Astrocyte (in vitro differentiated cells and primary cell): Measurements from ENCODE around the gene DLGAP1. TPM values are rescaled to one million over a fixed set of nuclear protein-coding genes. Genes with fewer than 3 reads are reported as not detected.
"Not testable (repeated sequence)": the region's sequence is repeated elsewhere in the genome, so short reads cannot be mapped to it uniquely, and the experiment has no call there.

ENCODE experiments used
- DNase-seq: peaks from one replicate; pipeline ENCODE4 v3.0.0-alpha.2; 2010; ENCODE audit warnings: low read depth
- FAIRE-seq: peaks from 2 replicates; lab custom pipeline; 2011; peaks lifted over from hg19 to GRCh38; lab: Jason Lieb, UNC
- H2AFZ ChIP-seq: 2 replicates; pipeline ENCODE4 v1.6.0; 2012; ENCODE audit warnings: low read depth, low read length, inconsistent platforms
- H3K27ac ChIP-seq: 2 replicates; pipeline ENCODE4 v1.5.1; 2011; ENCODE audit warnings: low read depth, low read length, inconsistent platforms
- H3K27me3 ChIP-seq: 2 replicates; pipeline ENCODE4 v1.6.0; 2011; ENCODE audit warnings: low read length, inconsistent platforms; ENCODE audit not compliant: insufficient read depth
- H3K36me3 ChIP-seq: 2 replicates; pipeline ENCODE4 v1.5.1; 2011; ENCODE audit warnings: low read length, inconsistent platforms; ENCODE audit not compliant: insufficient read depth
- H3K4me1 ChIP-seq: 2 replicates; pipeline ENCODE4 v1.5.1; 2011; ENCODE audit warnings: low read length, inconsistent platforms; ENCODE audit not compliant: insufficient read depth
- H3K4me2 ChIP-seq: 2 replicates; pipeline ENCODE4 v1.6.0; 2012; ENCODE audit warnings: low read length, inconsistent platforms
- H3K4me3 ChIP-seq: 2 replicates; pipeline ENCODE4 v1.5.1; 2011; ENCODE audit warnings: low read depth, mild to moderate bottlenecking, low read length, inconsistent platforms; ENCODE audit not compliant: insufficient read depth
- H3K79me2 ChIP-seq: 2 replicates; pipeline ENCODE4 v1.6.0; 2012; ENCODE audit warnings: mild to moderate bottlenecking, low read length, inconsistent platforms; ENCODE audit not compliant: insufficient read depth
- H3K9ac ChIP-seq: 2 replicates; pipeline ENCODE4 v1.6.0; 2012; ENCODE audit warnings: mild to moderate bottlenecking, low read length, inconsistent platforms
- H3K9me3 ChIP-seq: 2 replicates; pipeline ENCODE4 v1.5.1; 2012; ENCODE audit warnings: low read depth, mild to moderate bottlenecking, low read length, inconsistent platforms; ENCODE audit not compliant: insufficient read depth
- H4K20me1 ChIP-seq: 2 replicates; pipeline ENCODE4 v1.6.0; 2012; ENCODE audit warnings: low read length, inconsistent platforms; ENCODE audit not compliant: insufficient read depth
- H3K27ac Mint-ChIP-seq: one replicate; pipeline ENCODE4 v1.8.0; 2021; ENCODE audit warnings: mild to moderate bottlenecking, mixed read lengths; ENCODE audit not compliant: unreplicated experiment
- H3K27me3 Mint-ChIP-seq: one replicate; pipeline ENCODE4 v1.8.0; 2021; ENCODE audit warnings: low read depth, mixed read lengths; ENCODE audit not compliant: unreplicated experiment
- H3K36me3 Mint-ChIP-seq: one replicate; pipeline ENCODE4 v1.8.0; 2021; ENCODE audit warnings: low read depth, mixed read lengths; ENCODE audit not compliant: unreplicated experiment
- H3K4me1 Mint-ChIP-seq: one replicate; pipeline ENCODE4 v1.8.0; 2021; ENCODE audit warnings: low read depth, mixed read lengths; ENCODE audit not compliant: unreplicated experiment
- H3K4me3 Mint-ChIP-seq: one replicate; pipeline ENCODE4 v1.8.0; 2021; ENCODE audit warnings: mild to moderate bottlenecking, moderate library complexity, mixed read lengths; ENCODE audit not compliant: unreplicated experiment
- H3K9me3 Mint-ChIP-seq: one replicate; pipeline ENCODE4 v1.8.0; 2021; ENCODE audit warnings: mild to moderate bottlenecking, mixed read lengths; ENCODE audit not compliant: unreplicated experiment
- CTCF ChIP-seq: IDR thresholded peaks from 2 replicates; pipeline ENCODE4 v1.5.1; 2011; ENCODE audit warnings: low read depth, mild to moderate bottlenecking, inconsistent platforms, low read length, moderate library complexity; ENCODE audit not compliant: insufficient read depth
- EZH2 ChIP-seq: IDR thresholded peaks from 2 replicates; pipeline ENCODE4 v1.6.1; 2012; ENCODE audit warnings: mild to moderate bottlenecking, low read length, inconsistent platforms; ENCODE audit not compliant: insufficient read depth
- total RNA-seq: library from RNA; stranded (reverse); gene quantifications from 2 replicates; pipeline ENCODE4 v1.2.1, GENCODE V29; 2021

DLGAP1 gene
- total RNA-seq, 1 donor from 2014 or later: 2.3 TPM

GRCh38 chr18:4318311-4318710 is 136.8 kb downstream of the DLGAP1 start:
- Histone ChIP-seq H3K4me1 (no peaks in the 10 kb centered on the region), H3K79me2 (no peaks in the 10 kb centered on the region), H3K9me3 (no peaks in the 10 kb centered on the region), H3K4me3 (no peak overlapping the region), H3K4me2 (no peak overlapping the region), H2AFZ (no peak overlapping the region), H3K9ac (no peak overlapping the region), H4K20me1 (no peaks in the 10 kb centered on the region), H3K27me3 (no peaks in the 10 kb centered on the region), H3K27ac (no peak overlapping the region), H3K36me3 (no peaks in the 10 kb centered on the region)
- H3K36me3 Mint-ChIP-seq: no peaks in the 10 kb centered on the region
- H3K4me3 Mint-ChIP-seq: no peak overlapping the region
- no peaks in the 10 kb centered on the region for H3K27me3 Mint-ChIP-seq
- no peaks in the 10 kb centered on the region for H3K4me1 Mint-ChIP-seq
- H3K9me3 Mint-ChIP-seq: no peaks in the 10 kb centered on the region
- DNase-seq (no peak), FAIRE-seq (no peak)
- H3K27ac Mint-ChIP-seq: no peak overlapping the region
- TF ChIP-seq EZH2 (no peak), CTCF (no peak)

DNA sequence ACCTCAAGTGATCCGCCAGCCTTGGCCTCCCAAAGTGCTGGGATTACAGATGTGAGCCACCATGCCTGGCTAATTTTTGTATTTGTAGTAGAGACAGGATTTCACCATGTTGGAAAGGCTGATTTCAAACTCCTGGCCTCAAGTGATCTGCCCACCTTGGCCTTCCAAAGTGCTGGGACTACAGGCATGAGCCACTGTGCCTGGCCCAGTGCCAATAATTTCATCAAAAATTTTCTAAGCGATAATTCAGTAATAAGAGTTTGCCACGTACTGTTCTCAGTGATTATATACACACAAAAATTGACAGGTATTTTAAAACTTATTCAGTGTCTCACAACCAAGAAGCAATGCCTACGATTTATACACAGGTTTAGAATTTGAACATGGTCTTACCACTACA is 143.2 kb downstream of the DLGAP1 start:
- H3K4me1 Mint-ChIP-seq, H3K36me3 ChIP-seq, H3K27ac Mint-ChIP-seq, H3K27ac ChIP-seq, H3K4me1 ChIP-seq, H4K20me1 ChIP-seq, H3K4me3 Mint-ChIP-seq, H3K79me2 ChIP-seq, H3K27me3 Mint-ChIP-seq, H3K9ac ChIP-seq, H3K4me3 ChIP-seq, H3K9me3 Mint-ChIP-seq, H3K9me3 ChIP-seq, H3K4me2 ChIP-seq, FAIRE-seq, H2AFZ ChIP-seq, H3K36me3 Mint-ChIP-seq, H3K27me3 ChIP-seq, DNase-seq: not testable (repeated sequence)

- Mint-ChIP-seq H3K4me1 (no peaks in the 10 kb centered on the region), H3K36me3 (no peaks in the 10 kb centered on the region)
These were observed 144.0 kb downstream of the DLGAP1 start for GRCh38 chr18:4311136-4311535.

More at GRCh38 chr18:4311136-4311535, 144.0 kb downstream of the DLGAP1 start:
- no peak overlapping the region for H3K4me3 ChIP-seq
- no peak for DNase-seq
- no peaks in the 10 kb centered on the region for H3K9me3 Mint-ChIP-seq
- no peak for TF ChIP-seq EZH2
- TF ChIP-seq CTCF: no peak
- H3K27ac Mint-ChIP-seq: no peak overlapping the region
- no peaks in the 10 kb centered on the region for H3K4me1 ChIP-seq
- H4K20me1 ChIP-seq: no peaks in the 10 kb centered on the region
- H3K9me3 ChIP-seq: no peaks in the 10 kb centered on the region
- no peaks in the 10 kb centered on the region for H3K27me3 Mint-ChIP-seq
- no peak for FAIRE-seq
- H3K36me3 ChIP-seq: no peaks in the 10 kb centered on the region
- H3K4me2 ChIP-seq: no peak overlapping the region
- no peak overlapping the region for H3K9ac ChIP-seq
- H3K27me3 ChIP-seq: no peaks in the 10 kb centered on the region
- H3K27ac ChIP-seq: no peak overlapping the region
- no peak overlapping the region for H2AFZ ChIP-seq
- H3K79me2 ChIP-seq: no peaks in the 10 kb centered on the region
- H3K4me3 Mint-ChIP-seq: no peak overlapping the region
